Heart left ventricle (tissue), 16 donors: Measurements from ENCODE around the gene AKAP6. TPM values are rescaled to one million over a fixed set of nuclear protein-coding genes. Genes with fewer than 3 reads are reported as not detected.
A peak's percentile ranks its signal among the peaks of the same experiment; 100 is the strongest.

Experiments used
- ATAC-seq, 4 donors: fragments of 200-7000 bp; cut with Tn5 transposase; one replicate each; pipeline ENCODE4 v1.9.1; 2020 to 2022; ENCODE audit warnings: moderate library complexity in 4 of 4, mild to moderate bottlenecking in 3 of 4, moderate number of reproducible peaks in 1 of 4
- DNase-seq, 5 donors: peaks; one replicate each; pipeline ENCODE4 v3.0.0-alpha.2; 2020
- H3K27ac ChIP-seq, 12 donors: fragments of 200-600 bp; sonication (generic) in 4 of 12; one replicate each; pipeline versions ENCODE4 v1.5.0 to v1.8.0; 2016 to 2022; ENCODE audit warnings: mild to moderate bottlenecking in 2 of 12
- H3K27me3 ChIP-seq, 9 donors: fragments of 200-600 bp; sonication (generic) in 2 of 9; one replicate each; pipeline versions ENCODE4 v1.5.1 to v1.8.0; 2016 to 2022; ENCODE audit warnings: mild to moderate bottlenecking in 3 of 9
- H3K36me3 ChIP-seq, 9 donors: fragments of 200-600 bp; sonication (generic) in 2 of 9; one replicate each; pipeline versions ENCODE4 v1.5.0 to v1.8.0; 2018 to 2022; ENCODE audit warnings: mild to moderate bottlenecking in 2 of 9
- H3K4me1 ChIP-seq, 12 donors: fragments of 200-600 bp; sonication (generic) in 4 of 12; one replicate each; pipeline versions ENCODE4 v1.5.0 to v1.8.0; 2016 to 2022; ENCODE audit warnings: mild to moderate bottlenecking in 3 of 12
- H3K4me3 ChIP-seq, 12 donors: fragments of 200-600 bp; sonication (generic) in 4 of 12; one replicate each; pipeline versions ENCODE4 v1.5.0 to v1.8.0; 2017 to 2022; ENCODE audit warnings: mild to moderate bottlenecking in 9 of 12, moderate library complexity in 4 of 12
- H3K9me3 ChIP-seq, 12 donors: fragments of 200-600 bp; sonication (generic) in 4 of 12; one replicate each; pipeline versions ENCODE4 v1.5.0 to v1.8.0; 2016 to 2022; ENCODE audit warnings: mild to moderate bottlenecking in 1 of 12
- CTCF ChIP-seq, 12 donors: fragments of 200-600 bp; sonication (generic) in 4 of 12; IDR thresholded peaks; one replicate each; pipeline versions ENCODE4 v1.5.0 to v1.8.0; 2018 to 2022; ENCODE audit warnings: antibody characterized with exemption in 12 of 12, mild to moderate bottlenecking in 5 of 12
- POLR2A ChIP-seq, 2 donors: fragments of 450-650 bp; IDR thresholded peaks; one replicate each; pipeline ENCODE4 v1.6.1; 2017; ENCODE audit warnings: antibody characterized with exemption in 2 of 2, mild to moderate bottlenecking in 2 of 2, moderate library complexity in 2 of 2
- WGBS, 4 donors: extraction: QIAGEN DNeasy Blood & Tissue Kit in 2 of 4; methylation state at CpG; one replicate each; pipeline versions ENCODE4 v1.1.5 to v1.1.7; 2013 to 2018; 5-methylcytosine and 5-hydroxymethylcytosine counted together
- intact Hi-C, 10 donors: fragments of 100-400 bp; cut with DNase I; formaldehyde crosslinking; loops; one replicate each; pipeline versions ENCODE4 v1.11.1 to v1.14.2; 2022
- polyA plus RNA-seq, 2 donors: library from polyadenylated mRNA; stranded (reverse); fragments of 200-250 nt; gene quantifications; one replicate each; pipeline ENCODE4 v1.2.3, GENCODE V29; 2013
- total RNA-seq, 9 donors: library from RNA; depleted of rRNA in 2 of 9; stranded (reverse); fragments of >200 nt in 2 of 9; fragmentation: NEBNext Ultra II Directional in 3 of 9; extraction: Animal tissue kit (Norgen Biotek cat#: 25700) in 3 of 9; gene quantifications; one replicate each; pipeline versions ENCODE4 v1.1.0 to v1.2.4, GENCODE V29; 2016 to 2023
- donor health status: ischemic (EF 13 %, LVEDD 7.1; RV severe dilation, severe dysfunction).
- donor health status: healthy with polysubstance abuse.
- donor health status: DM: no; HTN: yes; CAD: no.
- donor health status: DM: no; HTN: no; CAD: no.
- donor health status: ischemic (EF 25% LVEDD 6.9; RV normal size, moderate dysfunction).
- donor health status: ischemic (EF 25% LVEDD 5.7; RV mildly dilated, moderate dysfunction).
- donor health status: healthy.
- donor health status: DM: yes; HTN: yes; CAD: no.
- donor health status: ischemic (EF 35%, LVEDD 5.7; RV mildly dilated, moderate dysfunction).
- donor health status: nonischemic (EF 11% LVEDD 7.7; RV severe dilation, severe dysfunction).
- donor health status: DM: yes; HTN: yes; CAD: no.
- donor health status: PGD.
- donor health status: ischemic (EF 29% LVEDD 5.4; RV normal size, mild dysfunction).
- donor health status: nonischemic (EF 23%, LVEDD 6.1; RV moderate dilation, normal function).

AKAP6 gene
- total and polyA plus RNA-seq, 11 donors, result 20.4 to 303 (median 206) TPM

GRCh38 chr14:32419429-32419828, 90.3 kb downstream of the AKAP6 start:
- no peaks in the 10 kb centered on the region for H3K36me3 ChIP-seq
- 43 to 61% (median 58%) methylated on average over 1 of the region's 1 CpG for WGBS, 4 donors
- DNase-seq, result no peak
- no peak for TF ChIP-seq POLR2A (IDR thresholded peaks at IDR 0.05)
- no peak for TF ChIP-seq CTCF (IDR thresholded peaks at IDR 0.05)
- ATAC-seq, result no peak
- intact Hi-C loops, result loop anchor here in 3 of 10 donors (5.0 kb wide), 1 partner anchor 38 kb away; no protein-coding TSS in a partner anchor
- H3K4me1 ChIP-seq, result peaks cover 0 to 18% (median 7%) of the 10 kb centered on the region in 12 donors
- peaks cover 0 to 13% (median 0%) of the 10 kb centered on the region in 12 donors for H3K9me3 ChIP-seq
- H3K27me3 ChIP-seq, result no peaks in the 10 kb centered on the region
- H3K27ac ChIP-seq, result peak overlapping the region; percentile 56 to 85 (median 76)
- peak overlapping the region in 11 of 12 donors; percentile 8 to 50 (median 35) for H3K4me3 ChIP-seq

GRCh38 chr14:32421781-32422180, 92.7 kb downstream of the AKAP6 start:
- 78 to 90% (median 85%) methylated on average over 1 of the region's 1 CpG for WGBS, 4 donors
- no peak for DNase-seq
- Histone ChIP-seq H3K27me3 (no peaks in the 10 kb centered on the region), H3K27ac (peak overlapping the region in 5 of 12 donors; percentile 6 to 85 (median 35)), H3K9me3 (peaks cover 0 to 13% (median 0%) of the 10 kb centered on the region in 12 donors), H3K36me3 (no peaks in the 10 kb centered on the region), H3K4me3 (no peak overlapping the region), H3K4me1 (peaks cover 0 to 13% (median 0%) of the 10 kb centered on the region in 12 donors)
- TF ChIP-seq CTCF (IDR thresholded peaks at IDR 0.05) (no peak), POLR2A (IDR thresholded peaks at IDR 0.05) (no peak)
- intact Hi-C loops, result loop anchor here in 1 of 10 donors (5.0 to 10.0 kb wide), 2 partner anchors 36 to 93 kb away; no protein-coding TSS in a partner anchor
- no peak for ATAC-seq

- no peak overlapping the region for H3K4me3 ChIP-seq
- peaks cover 0 to 16% (median 3%) of the 10 kb centered on the region in 12 donors for H3K4me1 ChIP-seq
- no peak for DNase-seq
- no peak for ATAC-seq
- H3K9me3 ChIP-seq, result peaks cover 0 to 13% (median 0%) of the 10 kb centered on the region in 12 donors
- intact Hi-C loops, result loop anchor here in 1 of 10 donors (5.0 to 10.0 kb wide), 2 partner anchors 35 to 92 kb away; no protein-coding TSS in a partner anchor
- H3K36me3 ChIP-seq, result no peaks in the 10 kb centered on the region
- H3K27me3 ChIP-seq, result no peaks in the 10 kb centered on the region
- TF ChIP-seq CTCF (IDR thresholded peaks at IDR 0.05), result no peak
- TF ChIP-seq POLR2A (IDR thresholded peaks at IDR 0.05), result no peak
- H3K27ac ChIP-seq, result peak overlapping the region in 3 of 12 donors; percentile 19 to 85 (median 51)
Observed at GRCh38 chr14:32422440-32422839, 93.3 kb downstream of the AKAP6 start.

GRCh38 chr14:32426028-32426427, 96.9 kb downstream of the AKAP6 start:
- 35 to 79% (median 67%) methylated on average over 1 of the region's 1 CpG for WGBS, 4 donors
- ATAC-seq, result no peak
- H3K27me3 ChIP-seq, result no peaks in the 10 kb centered on the region
- H3K4me3 ChIP-seq, result no peak overlapping the region
- no peaks in the 10 kb centered on the region for H3K36me3 ChIP-seq
- peaks cover 0 to 13% (median 0%) of the 10 kb centered on the region in 12 donors for H3K9me3 ChIP-seq
- no peak for TF ChIP-seq POLR2A (IDR thresholded peaks at IDR 0.05)
- TF ChIP-seq CTCF (IDR thresholded peaks at IDR 0.05), result no peak
- H3K4me1 ChIP-seq, result peaks cover 0 to 16% (median 2%) of the 10 kb centered on the region in 12 donors
- intact Hi-C loops, result loop anchor here in 1 of 10 donors (10.0 kb wide), 1 partner anchor 89 kb away; no protein-coding TSS in a partner anchor
- DNase-seq, result no peak
- peak overlapping the region in 7 of 12 donors; percentile 60 to 78 (median 72) for H3K27ac ChIP-seq
